Measurements from ENCODE around the gene C5orf52. TPM values are rescaled to one million over a fixed set of nuclear protein-coding genes. Genes with fewer than 3 reads are reported as not detected.
"Not testable (repeated sequence)": the region's sequence is repeated elsewhere in the genome, so short reads cannot be mapped to it uniquely, and the experiment has no call there.

C5orf52 gene
- total RNA-seq, 1 donor from 2014 or later = not detected

- no peak for TF ChIP-seq CTCF (IDR thresholded peaks at IDR 0.05; ENCODE audit: insufficient read depth, low read length, severe bottlenecking)
- no peak overlapping the region for H3K4me3 ChIP-seq (ENCODE audit: low read depth, low read length)
- no peaks in the 10 kb centered on the region for H3K36me3 ChIP-seq (ENCODE audit: control insufficient read depth, insufficient read depth, low read length)
- DNase-seq (ENCODE audit: low read depth) (no peak), FAIRE-seq (no peak)
- H3K27me3 ChIP-seq (ENCODE audit: control insufficient read depth, insufficient read depth, low read length) = no peaks in the 10 kb centered on the region
Observed at GRCh38 chr5:157680239-157680638, 8.9 kb downstream of the C5orf52 start.

- FAIRE-seq (no peak), DNase-seq (ENCODE audit: low read depth) (no peak)
- H3K4me3 ChIP-seq (ENCODE audit: low read depth, low read length) = no peak overlapping the region
- no peaks in the 10 kb centered on the region for H3K27me3 ChIP-seq (ENCODE audit: control insufficient read depth, insufficient read depth, low read length)
- TF ChIP-seq CTCF (IDR thresholded peaks at IDR 0.05; ENCODE audit: insufficient read depth, low read length, severe bottlenecking) = no peak
- no peaks in the 10 kb centered on the region for H3K36me3 ChIP-seq (ENCODE audit: control insufficient read depth, insufficient read depth, low read length)
Observed at GRCh38 chr5:157681048-157681447, 9.7 kb downstream of the C5orf52 start.

- TF ChIP-seq CTCF (IDR thresholded peaks at IDR 0.05; ENCODE audit: insufficient read depth, low read length, severe bottlenecking) = no peak
- no peak for FAIRE-seq
- Histone ChIP-seq H3K27me3 (ENCODE audit: control insufficient read depth, insufficient read depth, low read length) (no peaks in the 10 kb centered on the region), H3K36me3 (ENCODE audit: control insufficient read depth, insufficient read depth, low read length) (no peaks in the 10 kb centered on the region), H3K4me3 (ENCODE audit: low read depth, low read length) (no peak overlapping the region)
- no peak for DNase-seq (ENCODE audit: low read depth)
Observed at GRCh38 chr5:157682257-157682656, 10.9 kb downstream of the C5orf52 start.

GRCh38 chr5:157686276-157687197 is 15.2 kb downstream of the C5orf52 start:
- H3K36me3 ChIP-seq (ENCODE audit: control insufficient read depth, insufficient read depth, low read length); FAIRE-seq: not testable (repeated sequence)

GRCh38 chr5:157687198-157687554 is 15.8 kb downstream of the C5orf52 start:
- no peak for TF ChIP-seq CTCF (IDR thresholded peaks at IDR 0.05; ENCODE audit: insufficient read depth, low read length, severe bottlenecking)

More at GRCh38 chr5:157686276-157687197, 15.2 kb downstream of the C5orf52 start:
- not testable (repeated sequence) for DNase-seq (ENCODE audit: low read depth); H3K4me3 ChIP-seq (ENCODE audit: low read depth, low read length); H3K27me3 ChIP-seq (ENCODE audit: control insufficient read depth, insufficient read depth, low read length)

GRCh38 chr5:157689942-157690689 is 18.8 kb downstream of the C5orf52 start:
- no peak overlapping the region for H3K4me3 ChIP-seq (ENCODE audit: low read depth, low read length)
- no peak for FAIRE-seq

More at GRCh38 chr5:157687198-157687554, 15.8 kb downstream of the C5orf52 start:
- FAIRE-seq = no peak
- Histone ChIP-seq H3K27me3 (ENCODE audit: control insufficient read depth, insufficient read depth, low read length) (no peaks in the 10 kb centered on the region), H3K36me3 (ENCODE audit: control insufficient read depth, insufficient read depth, low read length) (no peaks in the 10 kb centered on the region), H3K4me3 (ENCODE audit: low read depth, low read length) (no peak overlapping the region)
- DNase-seq (ENCODE audit: low read depth) = no peak

More at GRCh38 chr5:157689942-157690689, 18.8 kb downstream of the C5orf52 start:
- Histone ChIP-seq H3K27me3 (ENCODE audit: control insufficient read depth, insufficient read depth, low read length) (no peaks in the 10 kb centered on the region), H3K36me3 (ENCODE audit: control insufficient read depth, insufficient read depth, low read length) (no peaks in the 10 kb centered on the region)
- DNase-seq (ENCODE audit: low read depth) = no peak
- TF ChIP-seq CTCF (IDR thresholded peaks at IDR 0.05; ENCODE audit: insufficient read depth, low read length, severe bottlenecking) = peak; percentile 14
